Dedifferentiated amniotic fluid mesenchymal stem cell (primary cell): ENCODE measurements around the gene SCAMP4.
A peak's percentile ranks its signal among the peaks of the same experiment; 100 is the strongest.
"Not testable (repeated sequence)": the region's sequence is repeated elsewhere in the genome, so short reads cannot be mapped to it uniquely, and the experiment has no call there.

Source experiments
- DNase-seq: peaks from one replicate; pipeline ENCODE4 v3.0.0-alpha.2; 2016; ENCODE audit errors: extremely low spot score

Gene SCAMP4

DNA sequence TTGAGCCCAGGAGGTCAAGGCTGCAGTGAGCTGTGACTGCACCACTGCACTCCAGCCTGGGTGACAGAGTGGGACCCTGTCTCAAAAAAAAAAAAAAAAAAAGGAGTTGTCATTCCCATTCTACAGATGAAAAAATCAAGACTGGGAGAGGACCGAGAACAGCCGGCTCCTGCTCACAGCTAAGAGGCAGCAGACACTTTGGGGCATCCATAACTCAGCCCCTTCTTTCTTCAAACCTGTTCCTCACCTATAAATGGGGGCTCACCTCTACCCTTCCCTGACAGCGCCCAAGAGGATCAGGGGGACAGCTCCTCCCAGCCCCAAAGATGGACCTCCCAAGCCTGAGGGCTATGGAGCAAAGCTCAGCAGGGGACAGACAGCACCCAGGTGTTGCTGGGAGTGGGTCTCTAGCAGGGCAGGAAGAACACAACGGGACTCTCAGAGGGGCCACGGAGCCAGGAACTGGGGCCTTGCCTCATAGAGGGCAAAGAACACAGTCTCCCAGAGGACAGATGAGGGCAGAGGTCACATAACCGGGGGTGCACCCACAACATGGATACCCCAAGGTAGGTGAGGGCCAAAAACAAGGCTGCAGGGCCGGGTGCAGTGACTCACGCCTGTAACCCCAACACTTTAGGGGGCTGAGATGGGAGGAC lies 38.4 kb upstream of the SCAMP4 start:
- no peak for DNase-seq

GRCh38 chr19:1867349-1867724 lies 37.9 kb upstream of the SCAMP4 start:
- DNase-seq = no peak

GRCh38 chr19:1868971-1869370 lies 36.2 kb upstream of the SCAMP4 start:
- DNase-seq = no peak

DNA sequence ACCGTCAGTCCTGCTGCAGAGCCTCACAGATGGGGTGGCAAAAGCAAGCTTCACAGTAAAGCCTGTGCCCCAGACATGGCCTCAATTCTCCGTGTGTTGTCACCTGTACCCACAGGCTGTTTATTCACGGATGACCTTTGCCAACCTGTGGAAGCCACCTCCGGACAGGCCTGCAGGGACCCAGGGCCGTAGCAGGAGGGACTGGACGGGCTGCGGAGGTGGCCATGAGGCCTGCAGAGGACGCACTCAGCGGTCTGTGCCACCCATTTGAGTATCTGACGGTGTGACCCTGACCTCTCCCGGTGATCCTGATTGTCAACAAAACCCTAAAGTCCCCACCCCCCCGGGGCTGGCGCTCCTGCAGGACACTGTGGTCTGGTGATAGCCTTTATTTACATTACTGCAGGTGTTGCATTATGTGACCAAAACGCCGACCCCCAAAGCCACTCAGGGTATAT lies 34.0 kb upstream of the SCAMP4 start:
- no peak for DNase-seq

GRCh38 chr19:1871630-1872029 lies 33.6 kb upstream of the SCAMP4 start:
- DNase-seq = no peak

DNA sequence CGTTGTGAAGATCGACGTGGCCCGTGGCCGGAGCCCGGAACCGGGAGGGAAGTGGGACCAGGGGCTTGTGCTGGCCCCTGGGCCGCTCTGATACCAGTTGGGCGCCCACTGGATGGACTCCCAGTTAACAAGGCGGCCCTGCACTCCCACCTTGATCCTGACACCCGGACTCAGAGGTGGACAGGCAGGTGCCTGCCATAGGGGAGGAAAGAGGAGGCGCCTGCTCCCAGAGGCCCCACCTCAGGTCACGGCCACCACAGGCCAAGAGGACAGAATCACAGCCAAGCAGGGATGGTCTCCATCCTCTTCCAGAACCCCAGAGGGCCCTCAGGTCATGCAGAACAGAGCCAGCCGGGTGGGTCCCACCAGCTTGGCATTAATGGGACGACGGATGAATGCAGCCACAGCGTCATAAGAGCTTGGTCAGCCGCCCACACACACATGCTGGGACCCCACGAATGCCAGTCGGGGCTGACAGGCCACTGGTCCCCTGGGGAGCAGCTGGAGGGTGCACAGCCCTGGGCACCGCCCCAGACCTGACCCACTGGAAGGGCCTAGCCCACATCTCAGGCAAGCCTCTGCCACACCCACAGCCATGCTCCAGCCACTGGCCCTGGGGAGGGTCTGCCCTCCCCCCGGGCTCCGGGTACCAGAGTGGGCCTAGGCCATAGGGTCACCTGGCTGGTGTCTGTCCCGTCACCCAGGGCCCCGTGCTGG lies 32.2 kb upstream of the SCAMP4 start:
- no peak for DNase-seq

DNA sequence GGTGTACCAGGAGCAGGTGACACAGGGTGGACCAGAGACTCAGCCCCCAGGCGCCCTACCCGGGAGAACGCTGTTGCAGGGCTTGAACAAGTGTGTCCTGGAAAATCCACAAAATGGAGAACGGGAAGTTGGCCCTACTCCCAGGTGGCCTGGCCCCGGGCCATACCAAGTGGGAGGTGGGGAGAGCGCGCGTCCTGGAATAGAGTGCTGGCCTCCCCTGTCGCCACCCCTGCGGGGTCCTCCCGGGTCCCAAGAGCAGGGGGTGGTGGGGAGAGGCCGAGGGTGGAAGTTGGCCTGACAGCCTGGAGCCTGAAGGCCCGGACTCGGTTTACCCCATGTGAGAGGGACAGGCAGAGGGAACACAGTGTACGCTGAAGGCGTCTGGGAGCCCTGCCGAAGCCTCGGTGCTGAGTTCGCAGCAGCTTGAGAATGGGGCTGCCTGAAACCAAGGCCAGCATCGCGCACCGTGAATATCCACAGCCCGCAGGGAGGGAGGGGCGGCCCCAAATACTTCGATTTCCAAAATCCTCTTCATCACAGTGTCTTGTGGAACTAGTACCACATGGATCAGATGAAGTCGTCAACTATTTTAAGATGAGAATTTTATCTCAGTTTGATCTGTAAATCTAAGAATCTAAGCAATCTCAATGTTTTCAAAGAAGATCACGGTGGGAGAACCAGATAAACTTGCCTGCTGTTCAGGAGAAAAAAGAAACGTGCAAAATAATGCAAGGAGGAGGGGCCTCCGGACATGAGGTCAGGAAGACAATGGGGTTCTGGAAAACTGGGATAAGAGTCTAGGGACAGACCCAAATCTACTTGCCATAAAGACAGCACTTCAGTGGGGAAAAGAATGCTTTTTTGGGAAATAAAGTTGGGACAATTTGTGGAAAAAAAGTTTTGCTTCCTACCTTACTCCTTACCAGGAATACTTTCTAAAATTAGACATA lies 31.4 kb upstream of the SCAMP4 start:
- DNase-seq = no peak

- DNase-seq = no peak
Measured at GRCh38 chr19:1874554-1875185, 30.5 kb upstream of the SCAMP4 start.

DNA sequence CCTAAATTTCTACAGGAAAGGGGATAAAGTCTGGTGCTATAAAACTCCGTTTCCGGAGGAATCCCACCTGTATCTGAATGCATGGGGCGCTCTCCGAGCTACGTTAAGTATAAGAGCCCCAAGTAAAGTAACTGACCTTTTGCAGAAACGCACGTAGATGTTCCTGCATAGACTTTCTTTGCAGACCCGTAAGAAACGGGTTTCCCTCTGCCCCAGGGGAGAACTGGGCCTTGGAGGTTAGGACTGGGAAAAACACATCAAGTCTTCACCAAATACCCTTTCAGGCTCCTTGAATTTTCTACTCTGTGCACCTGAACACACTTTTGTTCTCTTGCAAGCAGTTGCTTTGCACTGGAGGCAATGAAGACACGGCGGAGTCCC lies 29.9 kb upstream of the SCAMP4 start:
- DNase-seq = not testable (repeated sequence)

GRCh38 chr19:1875646-1876495 lies 29.3 kb upstream of the SCAMP4 start:
- peak; percentile 87 for DNase-seq

DNA sequence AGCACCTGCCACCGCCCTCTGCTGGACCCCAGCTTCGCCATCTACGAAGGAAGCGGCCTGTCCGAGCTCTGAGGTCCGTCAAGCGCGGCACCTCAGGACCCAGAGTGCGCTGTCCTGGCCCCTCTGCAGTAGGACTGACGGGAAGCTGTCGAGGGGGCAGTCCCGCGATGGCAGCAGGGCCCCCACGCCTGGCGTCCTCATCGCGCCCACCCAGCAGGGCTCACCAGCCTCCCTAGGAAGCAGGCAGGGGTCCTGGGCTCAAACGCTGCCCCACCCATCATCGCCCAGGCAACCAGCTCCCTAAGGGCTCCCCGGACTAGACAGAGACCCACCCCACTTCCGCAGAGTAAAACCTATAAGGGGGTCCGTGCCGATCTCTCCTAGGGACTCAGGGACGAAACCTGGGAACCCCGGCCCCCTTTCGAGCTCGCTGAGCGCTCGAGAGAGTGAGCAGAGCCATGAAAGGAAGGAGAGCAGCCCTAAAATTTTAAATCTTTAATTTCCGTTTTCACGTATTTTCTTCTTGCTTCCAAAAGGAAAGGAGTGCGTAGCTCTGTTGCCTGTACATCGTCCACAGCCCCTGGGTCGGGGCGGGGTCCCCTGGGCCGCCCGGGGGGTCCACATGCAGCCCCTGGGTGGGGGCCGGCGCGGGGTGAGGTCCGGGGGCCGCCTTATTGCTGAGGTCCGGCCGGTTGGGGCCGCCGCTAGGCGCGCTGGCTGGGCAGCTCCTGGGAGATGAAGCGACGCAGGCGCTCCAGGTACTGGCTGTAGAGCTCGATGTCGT lies 28.5 kb upstream of the SCAMP4 start:
- DNase-seq = not testable (repeated sequence)

DNA sequence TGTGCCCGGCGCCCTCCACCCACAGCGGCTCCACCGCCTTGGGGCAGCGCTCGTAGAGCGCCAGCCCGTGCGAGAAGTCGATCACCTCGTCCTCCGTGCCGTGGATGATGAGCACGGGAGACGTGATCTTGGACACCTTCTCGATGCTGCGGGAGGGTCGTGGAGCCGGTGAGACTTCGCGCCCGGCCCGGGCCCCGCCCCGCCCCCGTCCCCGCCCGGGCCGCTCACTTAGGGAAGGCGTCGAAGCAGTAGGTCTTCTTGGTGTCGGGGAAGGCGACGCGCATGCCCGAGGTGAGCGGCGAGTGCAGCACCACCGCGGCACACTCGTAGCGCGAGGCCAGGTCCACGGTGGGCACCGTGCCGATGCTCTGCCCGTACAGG lies 27.9 kb upstream of the SCAMP4 start:
- not testable (repeated sequence) for DNase-seq

DNA sequence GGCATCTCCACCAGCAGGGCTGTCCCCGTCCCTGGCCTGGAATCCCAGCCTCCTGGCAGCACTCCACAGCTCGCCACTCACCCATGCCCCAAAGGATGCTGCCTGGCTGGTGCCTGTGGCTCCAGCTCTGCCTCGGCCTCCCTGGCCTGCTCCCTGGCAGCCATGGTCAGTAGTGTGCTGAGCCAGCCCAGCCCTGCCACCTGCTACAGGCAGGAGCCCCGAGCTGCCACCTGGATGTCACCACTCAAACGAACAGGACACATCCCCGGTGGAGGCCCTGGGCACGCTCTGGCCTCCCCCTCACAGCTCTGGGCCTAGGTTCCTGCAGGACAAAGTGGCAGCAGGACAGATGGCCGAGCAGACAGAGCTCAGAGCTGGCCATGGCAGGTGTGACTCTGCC lies 26.6 kb upstream of the SCAMP4 start:
- not testable (repeated sequence) for DNase-seq

- not testable (repeated sequence) for DNase-seq
Measured at GRCh38 chr19:1879982-1880381, 25.2 kb upstream of the SCAMP4 start.

- no peak for DNase-seq
Measured at GRCh38 chr19:1880611-1881392, 24.4 kb upstream of the SCAMP4 start.

DNA sequence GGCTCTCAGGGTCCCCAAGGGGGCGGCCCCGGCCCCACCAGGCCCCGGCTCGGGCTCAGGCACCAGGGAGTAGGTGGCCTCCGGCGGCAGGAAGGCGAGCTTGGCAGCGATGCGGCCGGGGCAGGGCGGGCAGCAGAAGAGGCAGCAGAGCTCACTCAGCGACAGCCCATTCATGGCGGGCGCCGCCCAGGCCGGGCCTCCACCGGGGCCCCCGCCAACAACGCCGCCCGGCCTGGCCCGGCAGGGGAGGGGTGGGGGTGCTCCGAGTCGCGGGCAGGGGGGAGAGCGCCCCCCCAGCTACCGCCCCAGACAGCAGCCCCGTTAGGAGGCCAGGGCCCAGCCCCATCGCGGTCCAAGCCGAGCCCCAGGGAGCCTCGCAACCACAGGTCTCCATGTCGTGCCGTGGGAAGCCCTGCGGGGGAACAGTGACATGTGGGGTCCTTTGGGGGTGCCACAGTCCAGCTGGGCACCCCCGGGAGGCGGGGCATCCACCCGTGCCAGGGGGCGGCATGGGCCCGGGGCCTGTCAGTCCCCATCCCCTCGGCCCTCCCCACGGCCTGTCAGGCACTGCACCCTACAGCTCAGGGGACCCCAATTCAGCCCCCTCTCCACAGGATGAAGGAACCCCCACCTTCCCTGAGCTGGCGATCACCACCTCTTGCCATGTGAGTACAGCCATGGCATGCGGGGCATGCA lies 23.7 kb upstream of the SCAMP4 start:
- DNase-seq = not testable (repeated sequence)

- no peak for DNase-seq
Measured at GRCh38 chr19:1882089-1882785, 23.0 kb upstream of the SCAMP4 start.
